Spleen (tissue), 7 donors: ENCODE results near the gene SPOPL.

Source experiments
- CTCF ChIP-seq, 11 experiments: fragments of 200-600 bp in 7 of 11; fragments of 450-650 bp in 4 of 11; sonication (generic) in 4 of 11; IDR thresholded peaks in 8 of 11; conservative IDR thresholded peaks in 3 of 11; 1 replicate in 7 of 11; 2 replicates in 4 of 11; pipeline versions ENCODE4 v1.4.0 to v1.8.0; 2016 to 2021; ENCODE audit warnings: antibody characterized with exemption in 11 of 11, inconsistent platforms in 4 of 11, mild to moderate bottlenecking in 1 of 11
- POLR2A ChIP-seq, 3 donors: fragments of 450-650 bp; IDR thresholded peaks; one replicate each; pipeline ENCODE4 v1.5.1; 2017; ENCODE audit warnings: antibody characterized with exemption in 3 of 3, mild to moderate bottlenecking in 1 of 3
- donor health status: DM: no; HTN: no; CAD: no; lungs with moderate emphysema.
- donor health status: DM: no; HTN: no; CAD: no.
- donor health status: DM: no; HTN: no; CAD: no.

- TF ChIP-seq POLR2A (IDR thresholded peaks at IDR 0.05) (no peak), CTCF (IDR thresholded peaks at IDR 0.05 in 8 of 11, conservative IDR thresholded peaks at IDR 0.05 in 3 of 11) (no peak)
Observed at GRCh38 chr2:138502255-138503086, 901 bp downstream of the SPOPL start.
